NCI-H2227 (cell line): Measurements from ENCODE around the gene P2RY8.
"Not testable (repeated sequence)": the region's sequence is repeated elsewhere in the genome, so short reads cannot be mapped to it uniquely, and the experiment has no call there.

Source experiments
- DNase-seq: peaks from one replicate; lab custom pipeline; 2025; ENCODE audit not compliant: unreplicated experiment; lab: John Stamatoyannopoulos, UW

The P2RY8 gene

DNA sequence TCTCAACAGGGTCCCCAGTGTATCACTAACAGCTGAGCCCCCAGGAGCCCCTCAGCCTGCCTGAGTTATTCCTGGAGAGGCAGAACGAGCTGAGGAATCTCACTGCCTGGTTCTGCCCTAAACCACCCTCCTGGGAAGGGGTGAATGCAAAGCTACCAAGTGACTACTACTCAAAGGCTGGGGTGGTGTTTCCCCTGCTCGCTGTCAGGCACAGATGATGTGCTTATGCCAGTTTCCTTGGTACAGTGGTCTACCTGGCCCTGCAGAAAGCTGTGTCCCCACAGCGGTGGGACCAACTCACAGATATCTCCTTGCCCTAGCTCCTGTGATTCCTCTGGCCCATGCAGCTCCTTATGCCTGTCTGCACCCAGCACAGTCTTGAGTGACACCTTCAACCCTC lies 48.8 kb downstream of the P2RY8 start:
- DNase-seq: no peak

DNA sequence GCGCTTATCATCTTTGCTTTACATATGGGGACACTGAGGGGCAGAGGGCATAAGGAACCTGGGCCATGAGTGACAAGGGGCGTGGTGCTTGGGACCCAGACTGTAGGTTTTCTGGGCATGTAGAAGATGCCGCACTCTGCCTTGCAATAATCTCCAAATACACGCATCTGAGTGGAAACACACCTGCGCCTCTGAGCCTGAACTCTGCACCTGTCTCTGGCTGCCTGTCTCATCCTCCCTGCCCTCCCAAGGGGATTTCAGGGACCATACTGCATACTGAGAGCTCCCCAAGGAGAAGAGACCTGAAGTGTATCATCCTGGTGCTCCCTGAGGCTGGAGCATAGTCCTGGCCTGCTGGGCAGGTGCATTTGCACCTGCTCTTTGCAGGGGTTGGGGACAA lies 49.6 kb downstream of the P2RY8 start:
- no peak for DNase-seq

DNA sequence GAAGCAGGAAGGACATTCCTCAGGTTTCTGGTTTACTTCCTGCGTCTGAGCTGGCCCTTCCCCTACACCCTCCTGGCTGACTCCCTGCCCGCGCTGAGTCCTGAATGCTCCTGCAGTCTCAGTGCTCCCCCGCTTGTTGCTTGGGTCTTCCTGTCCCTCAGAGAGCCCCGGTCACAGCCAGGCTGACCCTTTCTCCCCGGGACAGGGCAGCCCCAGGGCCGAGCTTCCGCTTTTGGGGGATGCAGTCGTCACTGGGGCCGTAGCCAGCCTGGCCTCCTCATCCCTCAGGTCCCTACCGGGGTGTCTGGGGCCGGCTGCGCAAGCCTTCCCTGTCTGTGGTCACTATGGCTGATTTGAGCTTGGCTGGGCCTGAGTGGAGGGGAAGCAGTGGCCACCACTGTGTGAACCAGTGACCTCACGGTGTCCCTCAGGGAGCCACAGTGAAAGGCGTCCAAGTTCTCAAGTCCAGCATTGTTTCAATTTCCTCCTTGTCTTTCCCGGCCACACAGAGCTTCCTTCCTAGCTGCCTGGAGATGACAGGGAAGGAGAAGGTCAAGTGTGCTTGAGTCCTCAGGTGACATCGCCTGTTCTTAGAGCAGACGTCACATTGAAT lies 50.1 kb downstream of the P2RY8 start:
- no peak for DNase-seq

DNA sequence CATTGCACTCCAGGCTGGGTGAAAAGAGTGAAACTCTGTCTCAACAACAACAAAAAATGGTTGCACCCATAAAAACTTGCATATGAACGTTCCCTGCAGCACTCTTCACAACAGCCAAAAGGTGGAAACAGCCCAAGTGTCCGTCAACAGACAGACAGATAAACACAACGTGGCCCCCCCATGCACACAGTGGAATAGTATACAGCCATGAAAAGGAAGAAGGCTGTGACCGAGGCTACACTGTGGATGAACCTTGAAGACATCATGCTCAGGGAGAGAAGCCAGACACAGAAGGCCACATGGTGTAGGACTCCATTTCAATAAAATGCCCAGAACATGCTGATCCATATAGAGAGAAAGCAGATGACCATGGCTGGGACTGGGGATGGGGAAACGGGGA lies 50.8 kb downstream of the P2RY8 start:
- no peak for DNase-seq

- DNase-seq: no peak
Observed at GRCh38 chrX:1485033-1485432, 52.0 kb downstream of the P2RY8 start.

DNA sequence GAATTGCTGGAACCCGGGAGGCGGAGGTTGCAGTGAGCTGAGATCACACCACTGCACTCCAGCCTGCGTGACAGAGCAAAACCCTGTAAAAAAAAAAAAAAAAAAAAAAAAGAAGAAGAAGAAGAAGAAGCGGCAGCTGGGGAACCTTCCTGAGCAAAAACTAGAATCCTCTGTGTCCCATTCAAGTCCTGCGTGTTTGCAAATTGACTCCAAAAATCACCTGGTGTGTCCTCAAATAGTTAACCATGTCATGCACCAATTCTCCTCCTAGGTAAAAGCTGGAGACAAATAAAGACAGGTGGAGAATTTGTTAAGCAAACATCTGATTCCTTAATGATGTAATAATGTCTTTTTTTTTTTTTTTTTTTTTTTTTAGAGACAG lies 52.4 kb downstream of the P2RY8 start:
- no peak for DNase-seq

GRCh38 chrX:1483843-1484637 lies 52.9 kb downstream of the P2RY8 start:
- DNase-seq: no peak

DNA sequence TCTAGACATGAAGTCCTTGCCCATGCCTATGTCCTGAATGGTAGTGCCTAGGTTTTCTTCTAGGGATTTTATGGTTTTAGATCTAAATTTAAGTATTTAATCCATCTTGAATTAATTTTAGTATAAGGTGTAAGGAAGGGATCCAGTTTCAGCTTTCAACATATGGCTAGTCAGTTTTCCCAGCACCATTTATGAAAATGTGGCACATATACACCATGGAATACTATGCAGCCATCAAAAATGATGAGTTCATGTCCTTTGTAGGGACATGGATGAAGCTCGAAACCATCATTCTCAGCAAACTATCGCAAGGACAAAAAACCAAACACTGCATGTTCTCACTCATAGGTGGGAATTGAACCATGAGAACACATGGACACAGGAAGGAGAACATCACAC lies 54.5 kb downstream of the P2RY8 start:
- not testable (repeated sequence) for DNase-seq

- DNase-seq: no peak
Observed at GRCh38 chrX:1481636-1482529, 55.1 kb downstream of the P2RY8 start.

DNA sequence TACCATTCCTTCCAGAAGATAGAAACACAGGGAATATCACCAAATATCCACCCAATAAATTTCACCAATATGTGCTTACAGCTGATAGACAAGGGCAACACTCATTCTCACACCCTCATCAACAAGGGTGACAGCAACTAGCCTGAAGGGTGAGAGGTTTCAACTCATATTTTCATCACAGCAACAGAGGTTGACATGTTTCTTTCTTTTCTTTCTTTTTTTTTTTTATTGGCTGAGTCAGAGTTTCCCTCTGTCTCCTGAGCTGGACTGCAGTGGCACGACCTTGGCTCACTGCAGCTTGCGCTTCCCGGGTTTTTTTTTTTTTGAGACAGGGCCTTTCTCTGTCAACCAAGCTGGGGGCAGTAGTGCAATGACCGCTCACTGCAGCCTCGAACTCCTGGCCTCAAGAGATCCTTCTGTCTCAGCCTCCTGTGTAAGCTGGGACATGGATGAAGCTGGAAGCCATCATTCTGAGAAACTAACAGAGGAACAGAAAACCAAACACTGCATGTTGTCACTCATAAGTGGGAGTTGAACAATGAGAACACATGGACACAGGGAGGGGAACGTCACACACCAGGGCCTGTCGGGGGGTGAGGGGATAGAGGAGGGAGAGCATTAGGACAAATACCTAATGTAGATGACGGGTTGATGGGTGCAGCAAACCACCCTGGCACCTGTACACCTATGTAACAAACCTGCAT lies 56.8 kb downstream of the P2RY8 start:
- DNase-seq: no peak

- no peak for DNase-seq
Observed at GRCh38 chrX:1477801-1478458, 59.1 kb downstream of the P2RY8 start.

GRCh38 chrX:1477229-1477628 lies 59.8 kb downstream of the P2RY8 start:
- DNase-seq: no peak

DNA sequence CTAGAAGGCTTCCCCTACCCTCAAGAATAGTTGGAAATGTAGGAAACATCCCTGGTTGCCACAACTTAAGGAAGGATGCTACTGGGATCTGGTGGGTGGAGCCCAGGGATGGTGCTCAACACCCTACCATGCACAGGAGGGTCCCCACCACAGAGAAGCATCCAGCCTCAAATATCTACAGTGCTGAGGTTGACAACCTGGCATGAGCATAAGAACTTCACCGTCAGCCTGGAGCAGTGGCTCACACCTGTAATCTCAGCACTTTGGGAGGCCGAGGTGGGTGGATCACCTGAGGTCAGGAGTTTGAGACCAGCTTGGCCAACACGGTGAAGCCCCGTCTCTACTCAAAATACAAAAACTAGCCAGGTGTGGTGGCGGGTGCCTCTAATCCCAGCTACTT lies 60.3 kb downstream of the P2RY8 start:
- DNase-seq: no peak

- DNase-seq: no peak
Observed at GRCh38 chrX:1475881-1476280, 61.1 kb downstream of the P2RY8 start.

DNA sequence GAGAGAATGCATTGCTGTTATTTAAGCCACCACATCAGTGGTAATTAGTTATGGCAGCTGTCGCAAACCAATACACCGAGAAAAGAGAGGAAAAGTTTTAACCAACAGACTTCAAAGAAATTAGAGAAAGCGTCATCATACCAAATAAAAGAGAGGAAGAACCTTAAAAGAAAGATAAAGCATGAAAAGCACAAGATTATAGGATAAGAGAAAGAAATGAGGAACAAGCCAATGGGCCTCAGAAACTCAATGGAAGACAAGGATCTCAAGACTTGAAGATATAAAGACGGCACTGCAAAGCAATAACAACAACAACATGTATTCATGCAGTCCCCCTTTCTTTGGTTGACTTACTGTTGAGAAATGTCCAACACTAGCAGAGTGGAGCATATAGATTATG lies 61.5 kb downstream of the P2RY8 start:
- no peak for DNase-seq

DNA sequence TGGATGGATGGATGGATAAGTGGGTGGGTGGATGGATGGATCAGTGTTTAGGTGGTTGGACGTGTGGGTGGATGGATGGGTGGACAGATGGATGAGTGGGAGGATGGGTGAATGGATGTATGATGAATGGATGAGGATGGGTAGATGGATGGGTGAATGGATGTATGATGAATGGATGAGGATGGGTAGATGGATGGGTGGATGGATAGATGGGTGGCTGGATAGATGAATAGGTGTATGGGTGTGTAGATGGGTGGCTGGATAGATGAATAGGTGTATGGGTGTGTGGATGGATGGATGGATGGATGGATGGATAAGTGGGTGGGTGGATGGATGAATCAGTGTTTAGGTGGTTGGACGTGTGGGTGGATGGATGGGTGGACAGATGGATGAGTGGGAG lies 62.4 kb downstream of the P2RY8 start:
- DNase-seq: not testable (repeated sequence)

DNA sequence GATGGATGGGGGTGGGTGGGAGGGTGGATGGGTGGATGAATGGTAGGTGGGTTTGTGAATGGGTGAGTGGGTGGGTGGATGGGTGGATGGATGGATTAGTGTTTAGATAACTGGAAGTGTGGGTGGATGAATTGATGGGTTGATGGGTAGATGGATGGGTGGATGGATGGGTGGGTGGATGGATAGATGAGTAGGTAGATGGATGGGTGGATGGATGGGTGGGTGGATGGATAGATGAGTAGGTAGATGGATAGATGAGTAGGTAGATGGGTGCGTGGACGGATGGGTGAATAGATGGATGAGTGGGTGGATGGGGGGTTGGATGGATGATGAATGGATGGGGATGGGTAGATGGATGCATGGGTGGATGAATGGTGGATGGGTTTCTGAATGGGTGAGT lies 64.0 kb downstream of the P2RY8 start:
- no peak for DNase-seq

GRCh38 chrX:1468250-1468772 lies 68.7 kb downstream of the P2RY8 start:
- no peak for DNase-seq

DNA sequence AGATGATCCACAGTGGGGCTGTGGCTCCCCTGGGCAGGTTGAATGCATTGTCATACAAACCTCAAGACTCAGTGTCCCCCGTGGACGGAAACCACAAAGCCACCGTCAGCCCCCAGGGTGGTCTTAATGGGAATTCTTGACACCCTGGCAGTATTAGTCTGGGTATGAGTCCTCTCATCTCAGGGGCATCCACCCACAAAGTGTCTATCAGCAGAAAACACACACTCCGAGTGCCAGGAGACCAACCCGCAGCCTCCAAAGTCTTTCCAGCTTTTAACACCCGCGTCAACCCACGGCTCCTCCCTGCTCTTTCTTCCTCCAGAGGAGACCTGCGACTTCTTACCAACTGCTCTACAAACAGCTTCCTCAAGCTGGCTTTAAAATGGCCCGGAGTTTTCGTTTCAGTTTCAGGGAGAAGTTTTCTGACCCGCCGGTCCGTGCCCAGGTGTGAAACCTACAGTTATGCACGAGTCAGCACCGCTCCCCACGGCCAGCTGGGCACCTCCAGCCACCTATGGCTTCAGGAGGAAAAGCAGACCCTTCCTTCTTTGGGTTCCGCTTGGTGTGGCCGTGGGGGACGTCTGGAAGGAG lies 69.9 kb downstream of the P2RY8 start:
- DNase-seq: no peak

DNA sequence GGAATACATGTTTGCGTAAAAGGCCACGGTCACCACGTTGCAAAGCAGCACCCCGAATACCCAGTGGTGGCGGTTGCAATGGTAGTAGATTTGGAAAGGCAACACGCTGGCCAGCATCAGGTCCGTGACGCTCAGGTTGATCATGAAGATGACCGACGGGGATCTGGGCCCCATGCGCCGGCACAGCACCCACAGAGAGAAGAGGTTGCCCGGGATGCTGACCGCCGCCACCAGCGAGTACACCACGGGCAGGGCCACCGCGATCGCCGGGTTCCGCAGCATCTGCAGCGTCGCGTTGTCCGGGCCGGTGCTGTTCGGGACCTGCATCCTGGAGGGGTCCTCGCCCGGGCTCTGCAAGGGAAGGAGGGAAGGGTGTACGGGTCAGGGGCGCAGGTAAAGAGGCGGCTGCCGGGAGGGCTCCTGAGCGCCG lies 70.7 kb downstream of the P2RY8 start:
- DNase-seq: no peak
